ENCODE results near the gene PRCP.
"Not testable (repeated sequence)": the region's sequence is repeated elsewhere in the genome, so short reads cannot be mapped to it uniquely, and the experiment has no call there.

PRCP gene

GRCh38 chr11:82858133-82858532 is 42.1 kb downstream of the PRCP start:
- TF ChIP-seq EZH2phosphoT487 (conservative IDR thresholded peaks at IDR 0.05; ENCODE audit: low read length) (no peak), CTCF (IDR thresholded peaks at IDR 0.05; ENCODE audit: insufficient read depth, low read length, poor library complexity, severe bottlenecking) (no peak)
- Histone ChIP-seq H4K20me1 (ENCODE audit: low read depth, low read length) (no peaks in the 10 kb centered on the region), H3K9ac (ENCODE audit: low read length) (no peak overlapping the region), H2AFZ (ENCODE audit: low read depth, low read length, severe bottlenecking) (no peak overlapping the region), H3K4me2 (ENCODE audit: low read depth, low read length, poor library complexity, severe bottlenecking) (no peak overlapping the region), H3K27me3 (ENCODE audit: low read length) (no peaks in the 10 kb centered on the region), H3K9me3 (ENCODE audit: insufficient read depth, low read length) (no peaks in the 10 kb centered on the region), H3F3A (ENCODE audit: insufficient read depth) (no peaks in the 10 kb centered on the region), H3K36me3 (ENCODE audit: low read length) (no peaks in the 10 kb centered on the region), H3K9me2 (replicated peaks; ENCODE audit: insufficient read depth, low read length) (no peaks in the 10 kb centered on the region), H3K79me2 (ENCODE audit: insufficient read depth, low read length) (no peaks in the 10 kb centered on the region), H3K27ac (ENCODE audit: low read depth, low read length) (no peak overlapping the region), H3K4me3 (ENCODE audit: insufficient read depth, low read length, poor library complexity, severe bottlenecking) (no peak overlapping the region)

DNA sequence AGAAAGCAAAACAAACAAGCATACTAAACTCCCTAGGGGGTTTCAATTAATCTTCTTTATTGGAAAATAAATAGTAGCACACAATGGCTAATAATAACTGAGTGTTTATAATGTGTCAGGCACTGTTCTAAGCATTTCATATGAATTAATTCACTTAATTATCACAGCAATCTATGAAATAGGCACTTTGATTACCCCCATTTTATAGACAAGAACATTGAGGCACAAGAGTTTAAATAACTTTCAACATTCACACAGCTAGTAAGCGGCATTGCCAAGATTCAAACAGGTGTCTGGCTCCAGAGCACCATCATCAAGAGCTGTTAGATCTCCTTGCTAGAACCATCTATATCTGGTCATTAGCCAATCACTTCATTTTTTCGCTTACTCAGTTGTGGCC is 43.1 kb downstream of the PRCP start:
- Histone ChIP-seq H3K27ac (ENCODE audit: low read depth, low read length) (no peak overlapping the region), H3K4me3 (ENCODE audit: insufficient read depth, low read length, poor library complexity, severe bottlenecking) (no peak overlapping the region), H3F3A (ENCODE audit: insufficient read depth) (no peaks in the 10 kb centered on the region), H3K4me2 (ENCODE audit: low read depth, low read length, poor library complexity, severe bottlenecking) (no peak overlapping the region), H3K36me3 (ENCODE audit: low read length) (no peaks in the 10 kb centered on the region), H3K27me3 (ENCODE audit: low read length) (no peaks in the 10 kb centered on the region), H3K79me2 (ENCODE audit: insufficient read depth, low read length) (no peaks in the 10 kb centered on the region), H2AFZ (ENCODE audit: low read depth, low read length, severe bottlenecking) (no peak overlapping the region), H4K20me1 (ENCODE audit: low read depth, low read length) (no peaks in the 10 kb centered on the region), H3K9ac (ENCODE audit: low read length) (no peak overlapping the region), H3K9me3 (ENCODE audit: insufficient read depth, low read length) (no peaks in the 10 kb centered on the region), H3K9me2 (replicated peaks; ENCODE audit: insufficient read depth, low read length) (no peaks in the 10 kb centered on the region)
- TF ChIP-seq CTCF (IDR thresholded peaks at IDR 0.05; ENCODE audit: insufficient read depth, low read length, poor library complexity, severe bottlenecking) (no peak), EZH2phosphoT487 (conservative IDR thresholded peaks at IDR 0.05; ENCODE audit: low read length) (no peak)

DNA sequence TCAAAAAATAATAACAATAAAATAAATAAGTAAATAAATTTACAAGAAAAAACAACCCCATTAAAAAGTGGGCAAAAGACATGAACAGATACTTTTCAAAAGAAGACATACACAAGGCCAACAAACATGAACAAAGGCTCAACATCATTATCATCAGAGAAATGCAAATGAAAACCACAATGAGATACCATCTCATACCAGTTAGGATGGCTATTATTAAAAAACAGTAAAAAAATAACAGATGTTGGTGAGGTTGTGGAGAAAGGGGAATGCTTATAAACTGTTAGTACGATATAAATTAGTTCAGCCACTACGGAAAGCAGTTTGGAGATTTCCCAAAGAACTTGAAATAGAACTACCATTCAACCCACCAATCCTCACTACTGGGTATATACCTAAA is 44.6 kb downstream of the PRCP start:
- Histone ChIP-seq H3K27me3 (ENCODE audit: low read length) (no peaks in the 10 kb centered on the region), H3K9me2 (replicated peaks; ENCODE audit: insufficient read depth, low read length) (no peaks in the 10 kb centered on the region), H3K27ac (ENCODE audit: low read depth, low read length) (no peak overlapping the region), H3K9me3 (ENCODE audit: insufficient read depth, low read length) (no peaks in the 10 kb centered on the region), H4K20me1 (ENCODE audit: low read depth, low read length) (no peaks in the 10 kb centered on the region), H3F3A (ENCODE audit: insufficient read depth) (no peaks in the 10 kb centered on the region), H3K4me2 (ENCODE audit: low read depth, low read length, poor library complexity, severe bottlenecking) (no peak overlapping the region), H2AFZ (ENCODE audit: low read depth, low read length, severe bottlenecking) (no peak overlapping the region), H3K9ac (ENCODE audit: low read length) (no peak overlapping the region), H3K79me2 (ENCODE audit: insufficient read depth, low read length) (no peaks in the 10 kb centered on the region), H3K36me3 (ENCODE audit: low read length) (no peaks in the 10 kb centered on the region), H3K4me3 (ENCODE audit: insufficient read depth, low read length, poor library complexity, severe bottlenecking) (no peak overlapping the region)
- TF ChIP-seq EZH2phosphoT487 (conservative IDR thresholded peaks at IDR 0.05; ENCODE audit: low read length): no peak
- no peak for TF ChIP-seq CTCF (IDR thresholded peaks at IDR 0.05; ENCODE audit: insufficient read depth, low read length, poor library complexity, severe bottlenecking)

DNA sequence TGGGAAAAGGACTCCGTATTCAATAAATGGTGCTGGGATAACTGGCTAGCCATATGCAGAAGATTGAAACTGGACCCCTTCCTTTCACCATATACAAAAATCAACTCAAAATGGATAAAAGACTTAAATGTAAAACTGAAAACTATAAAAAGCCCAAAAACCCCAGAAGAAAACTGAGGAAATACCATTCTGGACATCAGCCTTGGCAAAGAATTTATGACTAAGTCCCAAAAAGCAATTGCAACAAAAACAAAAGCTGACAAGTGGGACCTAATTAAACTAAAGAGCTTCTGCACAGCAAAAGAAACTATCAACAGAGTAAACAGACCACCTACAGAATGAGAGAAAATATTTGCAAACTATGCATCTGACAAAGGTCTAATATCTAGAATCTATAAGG is 45.3 kb downstream of the PRCP start:
- H3K4me2 ChIP-seq (ENCODE audit: low read depth, low read length, poor library complexity, severe bottlenecking); H3K9me3 ChIP-seq (ENCODE audit: insufficient read depth, low read length); H3K27me3 ChIP-seq (ENCODE audit: low read length); H3K9me2 ChIP-seq (replicated peaks; ENCODE audit: insufficient read depth, low read length); H3K36me3 ChIP-seq (ENCODE audit: low read length); H3K27ac ChIP-seq (ENCODE audit: low read depth, low read length); H3K4me3 ChIP-seq (ENCODE audit: insufficient read depth, low read length, poor library complexity, severe bottlenecking); H4K20me1 ChIP-seq (ENCODE audit: low read depth, low read length); H3K79me2 ChIP-seq (ENCODE audit: insufficient read depth, low read length); H3F3A ChIP-seq (ENCODE audit: insufficient read depth); H3K9ac ChIP-seq (ENCODE audit: low read length); H2AFZ ChIP-seq (ENCODE audit: low read depth, low read length, severe bottlenecking): not testable (repeated sequence)
